BLaER1 (cell line): ENCODE data around the gene ELP6.
"Not testable (repeated sequence)": the region's sequence is repeated elsewhere in the genome, so short reads cannot be mapped to it uniquely, and the experiment has no call there.

Experiments
- H3K27ac ChIP-seq: shearing (Covaris generic); formaldehyde crosslinking; 2 replicates; pipeline ENCODE4 v1.8.1; 2022
- H3K27me3 ChIP-seq: shearing (Covaris generic); formaldehyde crosslinking; 2 replicates; pipeline ENCODE4 v1.8.1; 2022
- H3K36me3 ChIP-seq: shearing (Covaris generic); formaldehyde crosslinking; 2 replicates; pipeline ENCODE4 v1.8.1; 2022
- H3K4me1 ChIP-seq: shearing (Covaris generic); formaldehyde crosslinking; 2 replicates; pipeline ENCODE4 v1.8.1; 2022
- H3K4me2 ChIP-seq: shearing (Covaris generic); formaldehyde crosslinking; 2 replicates; pipeline ENCODE4 v1.8.1; 2022
- H3K4me3 ChIP-seq: shearing (Covaris generic); formaldehyde crosslinking; 2 replicates; pipeline ENCODE4 v1.8.1; 2022
- H3K9ac ChIP-seq: shearing (Covaris generic); formaldehyde crosslinking; 2 replicates; pipeline ENCODE4 v1.8.1; 2022
- H3K9me3 ChIP-seq: shearing (Covaris generic); formaldehyde crosslinking; 2 replicates; pipeline ENCODE4 v1.8.1; 2022
- H4K20me1 ChIP-seq: shearing (Covaris generic); formaldehyde crosslinking; 2 replicates; pipeline ENCODE4 v1.8.1; 2022
- Cebpa-rat ChIP-seq: shearing (Covaris generic); IDR thresholded peaks from 2 replicates; pipeline ENCODE4 v1.8.1; 2022

Gene ELP6

GRCh38 chr3:47487265-47487664 lies 26.2 kb downstream of the ELP6 start:
- Histone ChIP-seq H3K27me3 (no peaks in the 10 kb centered on the region), H4K20me1 (no peaks in the 10 kb centered on the region), H3K9me3 (no peaks in the 10 kb centered on the region), H3K4me1 (peaks cover 32% of the 10 kb centered on the region), H3K4me2 (no peak overlapping the region), H3K27ac (no peak overlapping the region), H3K4me3 (no peak overlapping the region), H3K9ac (no peak overlapping the region), H3K36me3 (peaks cover 36% of the 10 kb centered on the region)
- no peak for TF ChIP-seq Cebpa-rat

DNA sequence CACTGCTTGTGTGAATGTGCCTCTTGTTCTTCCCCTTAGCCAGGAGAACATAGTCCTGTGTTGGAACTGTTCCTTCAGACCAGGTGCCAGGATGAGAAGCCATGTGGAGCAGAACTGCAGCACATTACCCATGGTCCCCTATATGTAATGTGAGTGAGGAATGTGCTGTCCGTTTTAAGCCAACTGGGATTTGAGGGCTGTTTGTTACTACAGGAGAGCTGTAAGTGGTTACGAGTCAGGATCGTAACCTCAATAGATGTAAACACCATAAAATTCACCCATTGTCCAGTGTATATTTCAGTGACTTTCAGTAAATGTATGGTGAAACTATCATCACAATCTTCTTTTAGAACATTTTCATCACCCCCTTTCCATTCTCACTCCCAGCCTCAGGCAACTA lies 27.7 kb downstream of the ELP6 start:
- no peak overlapping the region for H3K9ac ChIP-seq
- H3K36me3 ChIP-seq = peaks cover 36% of the 10 kb centered on the region
- no peak overlapping the region for H3K4me2 ChIP-seq
- H3K4me3 ChIP-seq = no peak overlapping the region
- H3K27me3 ChIP-seq = no peaks in the 10 kb centered on the region
- no peak for TF ChIP-seq Cebpa-rat
- no peaks in the 10 kb centered on the region for H3K9me3 ChIP-seq
- peaks cover 21% of the 10 kb centered on the region for H3K4me1 ChIP-seq
- H4K20me1 ChIP-seq = no peaks in the 10 kb centered on the region
- no peak overlapping the region for H3K27ac ChIP-seq

- no peak for TF ChIP-seq Cebpa-rat
- no peak overlapping the region for H3K27ac ChIP-seq
- no peaks in the 10 kb centered on the region for H3K27me3 ChIP-seq
- H3K4me3 ChIP-seq = no peak overlapping the region
- peaks cover 19% of the 10 kb centered on the region for H3K4me1 ChIP-seq
- no peaks in the 10 kb centered on the region for H4K20me1 ChIP-seq
- peaks cover 16% of the 10 kb centered on the region for H3K36me3 ChIP-seq
- H3K9ac ChIP-seq = no peak overlapping the region; the same call in 1 of the 2 replicates
- 0 out of 2 replicates have a peak overlapping the region, but pooled peaks have one; percentile 4 for H3K4me2 ChIP-seq
- no peaks in the 10 kb centered on the region for H3K9me3 ChIP-seq
Measured at GRCh38 chr3:47482366-47482765, 31.1 kb downstream of the ELP6 start.

DNA sequence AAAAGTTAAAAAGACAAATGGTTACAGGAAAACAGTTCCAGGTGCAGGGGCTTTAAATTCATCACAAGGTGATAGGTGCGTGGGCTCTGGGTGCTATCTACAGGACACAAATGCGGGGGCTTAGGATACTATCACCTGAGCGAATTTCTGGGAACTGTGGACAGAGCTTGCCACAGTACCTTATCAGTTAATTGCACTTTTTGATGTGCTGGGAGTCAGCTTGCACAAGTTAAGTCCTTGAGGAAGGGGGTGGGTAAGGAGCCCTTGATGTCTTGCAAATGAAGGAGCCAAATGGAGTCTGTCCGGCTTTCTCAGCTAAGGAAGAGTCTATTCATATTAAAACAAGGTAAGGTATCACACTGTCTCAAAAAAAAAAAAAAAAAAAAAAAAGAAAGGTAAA lies 31.7 kb downstream of the ELP6 start:
- not testable (repeated sequence) for H3K27me3 ChIP-seq, H3K36me3 ChIP-seq, H4K20me1 ChIP-seq, H3K9me3 ChIP-seq, H3K27ac ChIP-seq, H3K4me3 ChIP-seq, H3K4me2 ChIP-seq, H3K9ac ChIP-seq
- H3K4me1 ChIP-seq = peaks cover 25% of the 10 kb centered on the region

- not testable (repeated sequence) for H3K4me3 ChIP-seq, H3K27ac ChIP-seq, H3K9ac ChIP-seq, H3K36me3 ChIP-seq, H3K9me3 ChIP-seq, H3K4me2 ChIP-seq, H3K27me3 ChIP-seq, H4K20me1 ChIP-seq
- peaks cover 33% of the 10 kb centered on the region for H3K4me1 ChIP-seq
Measured at GRCh38 chr3:47480267-47480666, 33.2 kb downstream of the ELP6 start.

- H3K4me2 ChIP-seq = no peak overlapping the region
- no peaks in the 10 kb centered on the region for H3K36me3 ChIP-seq
- no peak overlapping the region for H3K9ac ChIP-seq
- TF ChIP-seq Cebpa-rat = no peak
- no peaks in the 10 kb centered on the region for H3K9me3 ChIP-seq
- H3K4me3 ChIP-seq = no peak overlapping the region
- H3K27me3 ChIP-seq = no peaks in the 10 kb centered on the region
- no peak overlapping the region for H3K27ac ChIP-seq
- H4K20me1 ChIP-seq = peaks cover 6% of the 10 kb centered on the region
- H3K4me1 ChIP-seq = peaks cover 34% of the 10 kb centered on the region
Measured at GRCh38 chr3:47479826-47480160, 33.7 kb downstream of the ELP6 start.

DNA sequence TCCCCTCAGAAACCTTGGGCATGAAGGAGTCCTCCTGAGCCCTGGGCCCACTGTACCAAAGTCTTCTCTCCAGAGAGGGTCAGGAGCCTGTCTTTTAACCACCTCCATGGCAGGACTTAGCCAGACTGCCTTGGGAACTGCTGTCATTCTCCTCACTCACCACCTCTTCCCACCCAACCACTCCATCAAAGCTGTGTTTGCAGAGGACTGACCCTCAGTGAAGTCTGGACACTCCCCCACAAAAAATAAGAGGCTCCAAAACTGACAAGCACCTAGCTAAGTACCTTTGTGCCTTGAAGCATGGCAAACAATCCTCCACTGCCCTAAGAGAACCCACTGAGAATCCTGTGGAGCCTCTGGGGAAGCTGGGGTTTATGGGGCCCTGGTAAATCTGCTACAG lies 35.5 kb downstream of the ELP6 start:
- no peak overlapping the region for H3K9ac ChIP-seq
- H3K9me3 ChIP-seq = no peaks in the 10 kb centered on the region
- peaks cover 52% of the 10 kb centered on the region for H3K4me1 ChIP-seq
- peaks cover 24% of the 10 kb centered on the region for H4K20me1 ChIP-seq
- H3K36me3 ChIP-seq = no peaks in the 10 kb centered on the region
- H3K4me2 ChIP-seq = peak overlapping the region; percentile 96; the same call in 1 of the 2 replicates
- no peak overlapping the region for H3K4me3 ChIP-seq
- no peak for TF ChIP-seq Cebpa-rat
- no peak overlapping the region for H3K27ac ChIP-seq
- H3K27me3 ChIP-seq = no peaks in the 10 kb centered on the region

- peak overlapping the region; percentile 91; the same call in 1 of the 2 replicates for H3K9ac ChIP-seq
- no peak for TF ChIP-seq Cebpa-rat
- H3K9me3 ChIP-seq = no peaks in the 10 kb centered on the region
- no peak overlapping the region for H3K27ac ChIP-seq
- H3K4me3 ChIP-seq = peak overlapping the region; percentile 96; the same call in 1 of the 2 replicates
- peaks cover 45% of the 10 kb centered on the region for H3K4me1 ChIP-seq
- peak overlapping the region; percentile 96 for H3K4me2 ChIP-seq
- no peaks in the 10 kb centered on the region for H3K36me3 ChIP-seq
- H3K27me3 ChIP-seq = no peaks in the 10 kb centered on the region
- peaks cover 33% of the 10 kb centered on the region for H4K20me1 ChIP-seq
Measured at GRCh38 chr3:47476644-47477199, 36.8 kb downstream of the ELP6 start.

DNA sequence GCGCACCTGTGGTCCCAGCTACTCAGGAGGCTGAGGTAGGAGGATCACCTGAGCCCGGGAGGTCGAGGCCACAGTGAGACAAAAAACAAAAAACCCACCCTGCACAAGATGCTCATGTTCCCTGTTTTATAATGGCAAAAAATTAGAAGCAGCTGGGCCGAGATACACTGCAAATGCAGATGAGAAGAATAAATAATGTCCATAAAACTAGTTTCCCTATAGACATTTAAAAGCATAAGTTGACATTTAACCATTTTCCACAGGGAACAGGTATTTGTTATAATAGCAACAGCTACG lies 37.2 kb downstream of the ELP6 start:
- Histone ChIP-seq H3K4me2 (peak overlapping the region; percentile 96), H4K20me1 (peaks cover 38% of the 10 kb centered on the region), H3K36me3 (no peaks in the 10 kb centered on the region), H3K27ac (peak overlapping the region; percentile 87), H3K4me3 (peak overlapping the region; percentile 96), H3K9me3 (peaks cover 2% of the 10 kb centered on the region; the same call in 1 of the 2 replicates), H3K4me1 (peaks cover 45% of the 10 kb centered on the region), H3K9ac (peak overlapping the region; percentile 91; the same call in 1 of the 2 replicates), H3K27me3 (no peaks in the 10 kb centered on the region)
- TF ChIP-seq Cebpa-rat = no peak

DNA sequence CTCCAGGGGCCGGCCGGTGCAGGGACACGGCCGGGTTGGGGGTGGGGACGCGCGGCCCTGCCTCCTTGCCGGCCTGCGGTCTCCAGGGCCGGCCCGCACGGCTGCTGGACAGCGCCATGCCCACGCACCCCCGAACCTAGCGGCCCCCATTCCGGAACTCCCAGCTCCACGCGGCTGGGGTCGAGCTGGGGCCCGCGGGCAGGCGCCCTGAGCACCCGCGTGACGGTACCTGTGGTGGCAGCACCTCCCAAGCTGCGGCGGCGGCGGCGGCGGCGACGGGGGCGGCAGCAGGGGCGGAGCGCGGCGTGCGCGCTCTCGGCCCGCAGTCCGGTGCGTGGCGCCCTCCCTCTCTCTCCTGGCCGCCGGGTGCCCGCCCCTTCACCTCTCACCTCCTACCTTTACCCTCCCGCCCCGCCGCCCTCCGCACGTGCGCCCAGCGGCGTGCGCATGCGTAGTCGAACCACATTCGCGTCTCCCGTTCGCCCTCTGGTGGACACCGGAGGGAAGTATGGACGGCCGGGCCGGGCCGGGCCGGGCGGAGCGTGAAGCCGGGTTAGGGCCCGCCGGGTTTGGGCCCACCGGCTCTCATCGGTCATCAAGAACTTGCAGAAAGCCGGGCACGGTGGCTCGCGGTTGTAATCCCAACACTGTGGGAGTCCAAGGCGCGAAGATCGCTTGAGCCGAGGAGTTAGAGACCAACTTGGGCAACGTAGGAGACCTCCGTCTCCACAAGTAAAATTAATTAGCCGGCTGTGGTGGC lies 37.8 kb downstream of the ELP6 start, which contains the start of gene SCAP:
SCAP (minus strand) TSS at position 372 of the 760 bp plus-strand sequence. CDS start 32,948 bp downstream, outside the sequence.
- H3K27ac ChIP-seq = peak within 1 kb of the TSS; percentile 87

More for the DNA sequence above, 37.8 kb downstream of the ELP6 start, which contains the start of gene SCAP:
- H3K4me2 ChIP-seq = peak within 1 kb of the TSS; percentile 96
- TF ChIP-seq Cebpa-rat = no peak
- H3K4me1 ChIP-seq = peaks cover 45% of the 10 kb centered on the region
- 0 out of 2 replicates have a peak, but pooled peaks cover under 1% of the 10 kb centered on the region for H3K36me3 ChIP-seq
- peak within 1 kb of the TSS; percentile 96 for H3K4me3 ChIP-seq
- peaks cover 6% of the 10 kb centered on the region; the same call in 1 of the 2 replicates for H3K9me3 ChIP-seq
- H3K9ac ChIP-seq = peak within 1 kb of the TSS; percentile 91
- peaks cover 43% of the 10 kb centered on the region for H4K20me1 ChIP-seq
- no peaks in the 10 kb centered on the region for H3K27me3 ChIP-seq
